NCI-H2081 treated with DMSO at 0.1 percent for 48 hours (cell line): Measurements from ENCODE around the gene KCNB1.
A peak's percentile ranks its signal among the peaks of the same experiment; 100 is the strongest.

ENCODE experiments used
- DNase-seq: peaks from one replicate; lab custom pipeline; 2025; lab: John Stamatoyannopoulos, UW

The KCNB1 gene

GRCh38 chr20:49469060-49469459 lies 13.4 kb downstream of the KCNB1 start:
- DNase-seq, result no peak

- DNase-seq, result no peak
These were observed 14.1 kb downstream of the KCNB1 start for GRCh38 chr20:49468412-49468811.

GRCh38 chr20:49466114-49466912 lies 16.2 kb downstream of the KCNB1 start:
- no peak for DNase-seq

- DNase-seq, result no peak
These were observed 17.9 kb downstream of the KCNB1 start for GRCh38 chr20:49464556-49464955.

GRCh38 chr20:49462626-49463025 lies 19.8 kb downstream of the KCNB1 start:
- DNase-seq, result no peak

- no peak for DNase-seq
These were observed 20.4 kb downstream of the KCNB1 start for GRCh38 chr20:49461894-49462620.

GRCh38 chr20:49460916-49461315 lies 21.6 kb downstream of the KCNB1 start:
- no peak for DNase-seq

- DNase-seq, result no peak
These were observed 22.3 kb downstream of the KCNB1 start for GRCh38 chr20:49460131-49460530.

- no peak for DNase-seq
These were observed 22.8 kb downstream of the KCNB1 start for GRCh38 chr20:49459684-49460083.

GRCh38 chr20:49457444-49457843 lies 25.0 kb downstream of the KCNB1 start:
- no peak for DNase-seq

GRCh38 chr20:49456646-49457045 lies 25.8 kb downstream of the KCNB1 start:
- DNase-seq, result no peak

- DNase-seq, result no peak
These were observed 26.8 kb downstream of the KCNB1 start for GRCh38 chr20:49455691-49456090.

- no peak for DNase-seq
These were observed 30.4 kb downstream of the KCNB1 start for GRCh38 chr20:49452011-49452482.

GRCh38 chr20:49450281-49450721 lies 32.2 kb downstream of the KCNB1 start:
- peak; percentile 43 for DNase-seq

GRCh38 chr20:49448917-49449316 lies 33.6 kb downstream of the KCNB1 start:
- no peak for DNase-seq

GRCh38 chr20:49447946-49448809 lies 34.3 kb downstream of the KCNB1 start:
- no peak for DNase-seq

GRCh38 chr20:49447364-49447763 lies 35.1 kb downstream of the KCNB1 start:
- no peak for DNase-seq

GRCh38 chr20:49446808-49447207 lies 35.7 kb downstream of the KCNB1 start:
- no peak for DNase-seq

GRCh38 chr20:49446080-49446479 lies 36.4 kb downstream of the KCNB1 start:
- no peak for DNase-seq

GRCh38 chr20:49445176-49445575 lies 37.3 kb downstream of the KCNB1 start:
- no peak for DNase-seq

- no peak for DNase-seq
These were observed 37.9 kb downstream of the KCNB1 start for GRCh38 chr20:49444553-49444990.

- DNase-seq, result no peak
These were observed 45.4 kb downstream of the KCNB1 start for GRCh38 chr20:49437057-49437456.
